ENCODE results near the gene DYRK1B.

DNA sequence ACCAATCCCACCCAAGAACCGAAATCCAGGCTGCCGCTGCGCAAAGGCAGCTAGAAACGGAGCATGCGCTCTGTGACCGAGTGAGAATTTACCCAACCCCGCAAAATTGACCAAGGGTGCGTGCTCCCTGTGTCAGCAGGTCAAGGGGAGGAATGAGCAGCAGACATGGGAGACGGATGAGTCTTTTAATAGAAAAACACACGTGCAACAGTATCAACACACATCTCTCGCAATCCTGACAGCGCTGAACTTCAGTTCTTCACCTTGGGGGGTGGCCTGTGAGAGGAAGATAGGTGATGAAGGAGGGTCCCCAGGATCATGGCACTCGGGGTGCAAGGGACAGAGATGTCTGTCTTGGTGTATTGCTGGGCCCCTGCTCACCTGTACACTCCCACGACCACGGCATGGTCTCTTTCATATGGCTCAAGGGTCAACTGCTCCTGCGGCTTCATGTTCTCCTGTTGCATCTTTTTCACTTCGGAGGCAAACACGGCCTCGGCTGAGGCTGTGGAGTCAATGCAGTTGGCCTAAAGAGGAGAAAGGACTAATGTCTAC is 402 bp upstream of the DYRK1B start:
- no peak for TF ChIP-seq POLR2A (IDR thresholded peaks at IDR 0.05)
- TF ChIP-seq, protein P1, sequence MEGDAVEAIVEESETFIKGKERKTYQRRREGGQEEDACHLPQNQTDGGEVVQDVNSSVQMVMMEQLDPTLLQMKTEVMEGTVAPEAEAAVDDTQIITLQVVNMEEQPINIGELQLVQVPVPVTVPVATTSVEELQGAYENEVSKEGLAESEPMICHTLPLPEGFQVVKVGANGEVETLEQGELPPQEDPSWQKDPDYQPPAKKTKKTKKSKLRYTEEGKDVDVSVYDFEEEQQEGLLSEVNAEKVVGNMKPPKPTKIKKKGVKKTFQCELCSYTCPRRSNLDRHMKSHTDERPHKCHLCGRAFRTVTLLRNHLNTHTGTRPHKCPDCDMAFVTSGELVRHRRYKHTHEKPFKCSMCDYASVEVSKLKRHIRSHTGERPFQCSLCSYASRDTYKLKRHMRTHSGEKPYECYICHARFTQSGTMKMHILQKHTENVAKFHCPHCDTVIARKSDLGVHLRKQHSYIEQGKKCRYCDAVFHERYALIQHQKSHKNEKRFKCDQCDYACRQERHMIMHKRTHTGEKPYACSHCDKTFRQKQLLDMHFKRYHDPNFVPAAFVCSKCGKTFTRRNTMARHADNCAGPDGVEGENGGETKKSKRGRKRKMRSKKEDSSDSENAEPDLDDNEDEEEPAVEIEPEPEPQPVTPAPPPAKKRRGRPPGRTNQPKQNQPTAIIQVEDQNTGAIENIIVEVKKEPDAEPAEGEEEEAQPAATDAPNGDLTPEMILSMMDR (IDR thresholded peaks at IDR 0.05): no peak

Data from heart left ventricle (tissue), 13 donors.